GM23338 (cell line): Measurements from ENCODE around the gene E2F6. TPM values are rescaled to one million over a fixed set of nuclear protein-coding genes. Genes with fewer than 3 reads are reported as not detected.
"Not testable (repeated sequence)": the region's sequence is repeated elsewhere in the genome, so short reads cannot be mapped to it uniquely, and the experiment has no call there.

ENCODE experiments used
- ATAC-seq: fragments of 200-7000 bp; cut with Tn5 transposase; 3 replicates; pipeline ENCODE4 v1.9.1; 2020
- DNase-seq: peaks from one replicate; pipeline ENCODE4 v3.0.0-alpha.2; 2015; ENCODE audit warnings: low spot score
- H2AFZ ChIP-seq: fragments of 200-600 bp; sonication (generic); 2 replicates; pipeline ENCODE4 v1.8.0; 2016; ENCODE audit warnings: antibody characterized with exemption, mild to moderate bottlenecking, moderate library complexity
- H3F3A ChIP-seq: fragments of 200-600 bp; sonication (generic); replicated peaks from 2 replicates; pipeline ENCODE4 v1.8.0; 2017; ENCODE audit warnings: antibody characterized with exemption, mixed run types, low read depth
- H3K27ac ChIP-seq: fragments of 200-600 bp; sonication (generic); 2 replicates; pipeline ENCODE4 v1.6.1; 2016; ENCODE audit warnings: low read depth
- H3K27me3 ChIP-seq: fragments of 200-600 bp; sonication (generic); 2 replicates; pipeline ENCODE4 v1.8.0; 2016; ENCODE audit warnings: mild to moderate bottlenecking, mixed run types, moderate library complexity; ENCODE audit not compliant: insufficient read depth
- H3K36me3 ChIP-seq: fragments of 200-600 bp; sonication (generic); 2 replicates; pipeline ENCODE4 v1.8.0; 2016; ENCODE audit warnings: mild to moderate bottlenecking; ENCODE audit not compliant: insufficient read depth
- H3K4me1 ChIP-seq: fragments of 200-600 bp; sonication (generic); 2 replicates; pipeline ENCODE4 v1.8.0; 2016; ENCODE audit warnings: mild to moderate bottlenecking, moderate library complexity; ENCODE audit not compliant: insufficient read depth
- H3K4me2 ChIP-seq: fragments of 200-600 bp; sonication (generic); 2 replicates; pipeline ENCODE4 v1.7.1; 2017; ENCODE audit warnings: mixed run types
- H3K4me3 ChIP-seq: fragments of 200-600 bp; sonication (generic); 2 replicates; pipeline ENCODE4 v1.6.1; 2016; ENCODE audit warnings: mixed run types
- H3K79me2 ChIP-seq: fragments of 200-600 bp; sonication (generic); replicated peaks from 2 replicates; pipeline ENCODE4 v1.8.0; 2017; ENCODE audit warnings: mild to moderate bottlenecking; ENCODE audit not compliant: insufficient read depth
- H3K9me2 ChIP-seq: fragments of 200-600 bp; sonication (generic); 2 replicates; pipeline ENCODE4 v1.8.0; 2017; ENCODE audit not compliant: insufficient read depth
- H4K20me1 ChIP-seq: fragments of 200-600 bp; sonication (generic); replicated peaks from 2 replicates; pipeline ENCODE4 v1.8.0; 2017; ENCODE audit warnings: mild to moderate bottlenecking; ENCODE audit not compliant: insufficient read depth
- H3K27ac Mint-ChIP-seq: 2 replicates; pipeline ENCODE4 v1.8.0; 2020; ENCODE audit warnings: inconsistent platforms, mild to moderate bottlenecking, moderate library complexity, mixed read lengths
- H3K27me3 Mint-ChIP-seq: 3 replicates; pipeline ENCODE4 v1.8.0; 2022; ENCODE audit warnings: low read depth, mild to moderate bottlenecking, moderate library complexity, mixed read lengths, inconsistent platforms; ENCODE audit not compliant: insufficient read depth, poor library complexity
- H3K36me3 Mint-ChIP-seq: 3 replicates; pipeline ENCODE4 v1.8.0; 2021; ENCODE audit warnings: low read depth, mild to moderate bottlenecking, inconsistent platforms, moderate library complexity, mixed read lengths
- H3K4me1 Mint-ChIP-seq: 3 replicates; pipeline ENCODE4 v1.8.0; 2020; ENCODE audit warnings: mild to moderate bottlenecking, inconsistent platforms, mixed read lengths
- H3K4me3 Mint-ChIP-seq: 3 replicates; pipeline ENCODE4 v1.8.0; 2021; ENCODE audit warnings: moderate library complexity, mild to moderate bottlenecking, inconsistent platforms, mixed read lengths
- H3K9me3 Mint-ChIP-seq: 3 replicates; pipeline ENCODE4 v1.8.0; 2020; ENCODE audit warnings: moderate library complexity, mild to moderate bottlenecking, inconsistent platforms, mixed read lengths
- EZH2 ChIP-seq: fragments of 200-600 bp; sonication (generic); IDR thresholded peaks from one replicate; pipeline ENCODE4 v1.8.0; 2017; ENCODE audit warnings: antibody characterized with exemption, mild to moderate bottlenecking, low read depth; ENCODE audit not compliant: unreplicated experiment
- ZNF331 ChIP-seq: fragments of 250-450 bp; sonication (Bioruptor Pico); IDR thresholded peaks from 2 replicates; pipeline ENCODE4 v1.5.0; 2020; ENCODE audit warnings: low read depth, mild to moderate bottlenecking, moderate library complexity
- polyA plus RNA-seq: library from polyadenylated mRNA; unstranded; fragments of >200 nt; fragmentation: Nextera tagmentation; extraction: Ambion mirVana; gene quantifications from 2 replicates; pipeline ENCODE4 v1.2.1, GENCODE V29; 2016
- total RNA-seq: library from RNA; depleted of rRNA; stranded (reverse); fragments of >200 nt; shearing (Covaris generic); gene quantifications from 2 replicates; pipeline ENCODE4 v1.2.3, GENCODE V29; 2014
- TF ChIP-seq, protein P1 (sequence below): fragments of 250-450 bp; sonication (Bioruptor Pico); IDR thresholded peaks from 2 replicates; pipeline ENCODE4 v1.5.0; 2020; ENCODE audit warnings: mild to moderate bottlenecking, moderate library complexity
- TF ChIP-seq, protein P2 (sequence below): IDR thresholded peaks from 2 replicates; pipeline ENCODE4 v1.6.1; 2016; ENCODE audit warnings: antibody characterized with exemption

E2F6 gene
- total and polyA plus RNA-seq, 2 experiments from 2014 or later = 16.9 to 20.7 TPM

DNA sequence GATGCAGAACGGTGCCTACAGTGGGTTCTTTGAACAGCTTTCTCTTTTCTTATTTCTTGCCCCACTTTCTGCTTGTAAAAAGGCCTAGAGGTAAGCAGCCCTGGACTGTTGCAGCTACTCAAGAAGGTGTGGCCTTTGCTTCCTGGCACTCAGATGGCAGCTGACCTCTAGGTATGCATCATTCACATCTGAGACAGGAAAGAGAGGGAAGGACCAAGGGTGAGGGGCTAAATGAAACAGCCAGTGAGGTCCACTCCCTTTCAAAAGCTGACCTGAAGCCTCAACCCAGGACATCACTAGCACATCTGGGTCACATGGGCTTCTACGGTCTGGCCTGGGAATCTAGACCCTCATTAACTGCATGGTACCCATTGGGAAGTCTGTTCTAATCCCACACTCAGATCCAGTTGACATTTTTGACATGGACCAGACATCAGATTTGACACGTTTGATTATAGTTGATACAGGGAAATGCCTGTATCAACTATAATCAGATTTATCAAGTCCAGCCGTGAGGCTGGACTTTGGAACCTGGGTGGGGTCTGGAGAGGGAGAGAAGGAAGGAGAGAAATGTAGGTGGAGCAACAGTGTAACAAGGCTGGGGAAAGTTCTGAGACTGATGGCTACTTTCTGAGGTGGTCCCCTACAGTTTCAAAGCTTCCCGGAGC is 60.2 kb downstream of the E2F6 start (continued):
- TF ChIP-seq, protein P1, sequence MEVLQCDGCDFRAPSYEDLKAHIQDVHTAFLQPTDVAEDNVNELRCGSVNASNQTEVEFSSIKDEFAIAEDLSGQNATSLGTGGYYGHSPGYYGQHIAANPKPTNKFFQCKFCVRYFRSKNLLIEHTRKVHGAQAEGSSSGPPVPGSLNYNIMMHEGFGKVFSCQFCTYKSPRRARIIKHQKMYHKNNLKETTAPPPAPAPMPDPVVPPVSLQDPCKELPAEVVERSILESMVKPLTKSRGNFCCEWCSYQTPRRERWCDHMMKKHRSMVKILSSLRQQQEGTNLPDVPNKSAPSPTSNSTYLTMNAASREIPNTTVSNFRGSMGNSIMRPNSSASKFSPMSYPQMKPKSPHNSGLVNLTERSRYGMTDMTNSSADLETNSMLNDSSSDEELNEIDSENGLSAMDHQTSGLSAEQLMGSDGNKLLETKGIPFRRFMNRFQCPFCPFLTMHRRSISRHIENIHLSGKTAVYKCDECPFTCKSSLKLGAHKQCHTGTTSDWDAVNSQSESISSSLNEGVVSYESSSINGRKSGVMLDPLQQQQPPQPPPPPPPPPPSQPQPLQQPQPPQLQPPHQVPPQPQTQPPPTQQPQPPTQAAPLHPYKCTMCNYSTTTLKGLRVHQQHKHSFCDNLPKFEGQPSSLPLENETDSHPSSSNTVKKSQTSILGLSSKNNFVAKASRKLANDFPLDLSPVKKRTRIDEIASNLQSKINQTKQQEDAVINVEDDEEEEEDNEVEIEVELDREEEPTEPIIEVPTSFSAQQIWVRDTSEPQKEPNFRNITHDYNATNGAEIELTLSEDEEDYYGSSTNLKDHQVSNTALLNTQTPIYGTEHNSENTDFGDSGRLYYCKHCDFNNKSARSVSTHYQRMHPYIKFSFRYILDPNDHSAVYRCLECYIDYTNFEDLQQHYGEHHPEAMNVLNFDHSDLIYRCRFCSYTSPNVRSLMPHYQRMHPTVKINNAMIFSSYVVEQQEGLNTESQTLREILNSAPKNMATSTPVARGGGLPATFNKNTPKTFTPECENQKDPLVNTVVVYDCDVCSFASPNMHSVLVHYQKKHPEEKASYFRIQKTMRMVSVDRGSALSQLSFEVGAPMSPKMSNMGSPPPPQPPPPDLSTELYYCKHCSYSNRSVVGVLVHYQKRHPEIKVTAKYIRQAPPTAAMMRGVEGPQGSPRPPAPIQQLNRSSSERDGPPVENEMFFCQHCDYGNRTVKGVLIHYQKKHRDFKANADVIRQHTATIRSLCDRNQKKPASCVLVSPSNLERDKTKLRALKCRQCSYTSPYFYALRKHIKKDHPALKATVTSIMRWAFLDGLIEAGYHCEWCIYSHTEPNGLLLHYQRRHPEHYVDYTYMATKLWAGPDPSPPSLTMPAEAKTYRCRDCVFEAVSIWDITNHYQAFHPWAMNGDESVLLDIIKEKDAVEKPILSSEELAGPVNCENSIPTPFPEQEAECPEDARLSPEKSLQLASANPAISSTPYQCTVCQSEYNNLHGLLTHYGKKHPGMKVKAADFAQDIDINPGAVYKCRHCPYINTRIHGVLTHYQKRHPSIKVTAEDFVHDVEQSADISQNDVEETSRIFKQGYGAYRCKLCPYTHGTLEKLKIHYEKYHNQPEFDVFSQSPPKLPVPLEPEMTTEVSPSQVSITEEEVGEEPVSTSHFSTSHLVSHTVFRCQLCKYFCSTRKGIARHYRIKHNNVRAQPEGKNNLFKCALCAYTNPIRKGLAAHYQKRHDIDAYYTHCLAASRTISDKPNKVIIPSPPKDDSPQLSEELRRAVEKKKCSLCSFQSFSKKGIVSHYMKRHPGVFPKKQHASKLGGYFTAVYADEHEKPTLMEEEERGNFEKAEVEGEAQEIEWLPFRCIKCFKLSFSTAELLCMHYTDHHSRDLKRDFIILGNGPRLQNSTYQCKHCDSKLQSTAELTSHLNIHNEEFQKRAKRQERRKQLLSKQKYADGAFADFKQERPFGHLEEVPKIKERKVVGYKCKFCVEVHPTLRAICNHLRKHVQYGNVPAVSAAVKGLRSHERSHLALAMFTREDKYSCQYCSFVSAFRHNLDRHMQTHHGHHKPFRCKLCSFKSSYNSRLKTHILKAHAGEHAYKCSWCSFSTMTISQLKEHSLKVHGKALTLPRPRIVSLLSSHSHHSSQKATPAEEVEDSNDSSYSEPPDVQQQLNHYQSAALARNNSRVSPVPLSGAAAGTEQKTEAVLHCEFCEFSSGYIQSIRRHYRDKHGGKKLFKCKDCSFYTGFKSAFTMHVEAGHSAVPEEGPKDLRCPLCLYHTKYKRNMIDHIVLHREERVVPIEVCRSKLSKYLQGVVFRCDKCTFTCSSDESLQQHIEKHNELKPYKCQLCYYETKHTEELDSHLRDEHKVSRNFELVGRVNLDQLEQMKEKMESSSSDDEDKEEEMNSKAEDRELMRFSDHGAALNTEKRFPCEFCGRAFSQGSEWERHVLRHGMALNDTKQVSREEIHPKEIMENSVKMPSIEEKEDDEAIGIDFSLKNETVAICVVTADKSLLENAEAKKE (CRISPR knock-in tag) = no peak
- TF ChIP-seq EZH2 (no peak), ZNF331 (CRISPR knock-in tag) (no peak)
- TF ChIP-seq, protein P2, sequence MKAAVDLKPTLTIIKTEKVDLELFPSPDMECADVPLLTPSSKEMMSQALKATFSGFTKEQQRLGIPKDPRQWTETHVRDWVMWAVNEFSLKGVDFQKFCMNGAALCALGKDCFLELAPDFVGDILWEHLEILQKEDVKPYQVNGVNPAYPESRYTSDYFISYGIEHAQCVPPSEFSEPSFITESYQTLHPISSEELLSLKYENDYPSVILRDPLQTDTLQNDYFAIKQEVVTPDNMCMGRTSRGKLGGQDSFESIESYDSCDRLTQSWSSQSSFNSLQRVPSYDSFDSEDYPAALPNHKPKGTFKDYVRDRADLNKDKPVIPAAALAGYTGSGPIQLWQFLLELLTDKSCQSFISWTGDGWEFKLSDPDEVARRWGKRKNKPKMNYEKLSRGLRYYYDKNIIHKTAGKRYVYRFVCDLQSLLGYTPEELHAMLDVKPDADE = no peak

DNA sequence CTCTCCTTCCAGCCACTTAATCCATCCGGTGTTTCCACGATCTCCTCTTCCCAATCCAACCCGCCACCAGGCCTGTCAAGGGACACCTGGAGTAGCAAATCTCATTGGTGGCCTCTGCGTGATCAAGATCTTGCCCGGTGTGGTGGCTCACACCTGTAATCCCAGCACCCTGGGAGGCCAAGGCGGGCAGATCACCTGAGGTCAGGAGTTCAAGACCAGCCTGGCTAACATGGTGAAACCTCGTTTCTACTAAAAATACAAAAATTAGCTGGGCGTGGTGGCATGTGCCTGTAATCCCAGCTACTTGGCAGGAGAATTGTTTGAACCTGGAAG is 60.9 kb downstream of the E2F6 start:
- not testable (repeated sequence) for H3K4me3 Mint-ChIP-seq, H3K36me3 ChIP-seq, DNase-seq, H2AFZ ChIP-seq, H3K79me2 ChIP-seq, H3K27me3 ChIP-seq, H4K20me1 ChIP-seq, H3K27me3 Mint-ChIP-seq, H3K36me3 Mint-ChIP-seq, H3K27ac ChIP-seq, H3F3A ChIP-seq, H3K4me1 Mint-ChIP-seq, H3K9me3 Mint-ChIP-seq, H3K9me2 ChIP-seq, ATAC-seq, H3K4me3 ChIP-seq, H3K4me1 ChIP-seq, H3K4me2 ChIP-seq
- H3K27ac Mint-ChIP-seq = peak overlapping the region; percentile 82; the same call in 1 of the 2 replicates
